ENCODE data around the gene SDF2L1.

GRCh38 chr22:21682385-21683175, 40.5 kb downstream of the SDF2L1 start:
- no peak for TF ChIP-seq CTCF (IDR thresholded peaks at IDR 0.05; ENCODE audit: low read length)
- no peak for TF ChIP-seq EZH2 (IDR thresholded peaks at IDR 0.05; ENCODE audit: borderline replicate concordance, low read length)

Data from OCI-LY1 (cell line).